ENCODE measurements around the gene TPM2.
"Not testable (repeated sequence)": the region's sequence is repeated elsewhere in the genome, so short reads cannot be mapped to it uniquely, and the experiment has no call there.

The TPM2 gene

DNA sequence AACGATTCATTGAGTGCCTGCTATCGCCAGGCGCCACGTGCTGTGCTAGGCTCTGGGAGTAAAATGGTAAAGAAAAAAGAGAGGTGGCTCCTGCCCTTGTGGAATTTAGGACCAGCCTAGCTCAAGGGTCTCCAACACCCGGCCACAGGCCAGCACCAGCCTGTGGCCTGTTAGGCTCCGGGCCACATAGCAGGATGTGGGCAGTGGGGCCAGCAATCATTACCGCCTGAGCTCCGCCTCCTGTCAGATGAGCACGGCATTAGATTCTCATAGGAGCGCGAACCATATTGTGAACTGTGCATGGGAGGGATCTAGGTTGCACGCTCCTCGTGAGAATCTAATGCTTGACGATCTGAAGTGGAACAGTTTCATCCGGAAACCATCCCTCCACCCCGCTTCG is 33.4 kb downstream of the TPM2 start:
- DNase-seq (ENCODE audit: low read depth in 2 of 2) = no peak

GRCh38 chr9:35653611-35654010 is 36.1 kb downstream of the TPM2 start:
- no peak for DNase-seq (ENCODE audit: low read depth in 2 of 2)

GRCh38 chr9:35652829-35653209 is 36.9 kb downstream of the TPM2 start:
- DNase-seq (ENCODE audit: low read depth in 2 of 2) = no peak

DNA sequence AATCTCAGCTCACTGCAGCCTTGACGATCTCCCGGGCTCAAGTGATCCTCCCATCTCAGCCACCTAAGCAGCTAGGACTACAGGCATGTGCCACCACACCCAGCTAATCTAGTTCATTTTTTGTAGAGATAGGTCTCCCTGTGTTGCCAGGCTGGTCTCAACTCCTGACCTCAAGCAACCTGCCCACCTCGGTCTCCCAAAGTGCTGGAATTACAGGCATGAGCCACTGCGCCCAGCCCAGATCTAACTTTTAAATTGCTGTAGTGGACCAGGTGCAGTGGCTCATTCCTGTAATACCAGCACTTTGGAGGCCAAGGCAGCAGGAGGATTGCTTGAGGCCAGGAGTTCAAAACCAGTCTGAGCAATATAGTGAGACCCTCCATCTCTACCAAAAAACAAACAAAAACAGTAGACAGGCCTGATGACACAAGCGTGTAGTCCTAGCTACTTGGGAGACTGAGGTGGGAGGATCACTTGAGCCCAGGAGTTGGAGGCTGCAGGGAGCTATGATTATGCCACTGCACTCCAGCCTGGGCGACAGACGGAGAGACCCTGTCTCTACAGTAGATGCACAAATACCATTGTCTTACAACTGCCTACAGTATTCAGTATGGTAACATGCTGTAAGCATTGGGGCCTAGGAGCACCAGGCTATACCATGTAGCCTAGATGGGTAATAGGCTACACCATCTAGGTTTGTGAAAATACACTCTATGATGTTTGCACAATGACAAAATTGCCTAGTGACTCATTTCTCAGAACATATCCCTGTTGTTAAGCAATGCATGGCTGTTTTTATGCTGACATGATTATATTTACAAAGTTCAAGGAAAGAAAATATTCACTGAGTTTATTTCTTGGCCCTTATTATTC is 37.5 kb downstream of the TPM2 start:
- no peak for DNase-seq (ENCODE audit: low read depth in 2 of 2)

DNA sequence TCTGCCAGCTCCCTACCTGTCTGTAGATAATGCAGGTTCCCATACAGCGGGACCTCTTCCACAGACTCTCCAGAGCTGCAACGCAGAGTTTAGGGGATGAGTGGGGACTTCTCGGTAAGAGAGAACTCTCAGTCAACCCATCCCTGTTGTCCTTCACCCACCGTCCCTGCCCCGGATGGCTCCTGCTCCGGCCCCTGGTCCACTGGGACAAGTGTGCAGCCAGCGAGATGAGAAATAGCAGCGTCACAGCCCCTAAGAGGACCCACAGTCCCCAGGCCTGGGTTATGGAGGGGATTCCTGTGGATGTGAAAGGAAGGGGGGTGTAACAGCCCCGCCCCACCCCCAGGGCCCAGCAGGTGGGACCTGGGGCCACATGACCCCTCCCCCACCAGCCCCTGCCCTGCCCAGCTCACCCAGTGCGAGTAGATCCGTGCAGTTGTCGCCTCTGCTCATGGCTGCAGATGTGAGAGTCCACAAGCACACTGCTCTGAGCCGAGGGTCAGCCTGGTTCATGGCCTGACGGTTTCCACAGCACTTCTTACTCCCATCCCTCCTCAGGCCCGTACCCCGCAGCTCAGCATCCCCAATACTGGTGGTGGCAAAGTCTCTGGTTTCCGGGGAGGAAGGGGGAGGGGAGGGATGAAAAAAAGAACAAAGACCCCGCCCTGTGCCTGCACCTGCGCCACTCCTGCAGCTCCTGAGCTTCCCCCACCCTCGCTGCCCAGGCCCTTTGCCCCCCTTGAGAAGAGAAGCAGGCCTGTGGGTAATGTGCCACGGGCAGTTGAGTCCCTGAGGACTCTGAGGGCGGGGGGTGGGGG is 39.2 kb downstream of the TPM2 start, which contains the start of gene SIT1:
TSS of gene SIT1 (minus strand) at position 591 of the 818 bp plus-strand sequence. CDS start at position 513, 78 bp downstream.
- no peak for DNase-seq (ENCODE audit: low read depth in 2 of 2)

DNA sequence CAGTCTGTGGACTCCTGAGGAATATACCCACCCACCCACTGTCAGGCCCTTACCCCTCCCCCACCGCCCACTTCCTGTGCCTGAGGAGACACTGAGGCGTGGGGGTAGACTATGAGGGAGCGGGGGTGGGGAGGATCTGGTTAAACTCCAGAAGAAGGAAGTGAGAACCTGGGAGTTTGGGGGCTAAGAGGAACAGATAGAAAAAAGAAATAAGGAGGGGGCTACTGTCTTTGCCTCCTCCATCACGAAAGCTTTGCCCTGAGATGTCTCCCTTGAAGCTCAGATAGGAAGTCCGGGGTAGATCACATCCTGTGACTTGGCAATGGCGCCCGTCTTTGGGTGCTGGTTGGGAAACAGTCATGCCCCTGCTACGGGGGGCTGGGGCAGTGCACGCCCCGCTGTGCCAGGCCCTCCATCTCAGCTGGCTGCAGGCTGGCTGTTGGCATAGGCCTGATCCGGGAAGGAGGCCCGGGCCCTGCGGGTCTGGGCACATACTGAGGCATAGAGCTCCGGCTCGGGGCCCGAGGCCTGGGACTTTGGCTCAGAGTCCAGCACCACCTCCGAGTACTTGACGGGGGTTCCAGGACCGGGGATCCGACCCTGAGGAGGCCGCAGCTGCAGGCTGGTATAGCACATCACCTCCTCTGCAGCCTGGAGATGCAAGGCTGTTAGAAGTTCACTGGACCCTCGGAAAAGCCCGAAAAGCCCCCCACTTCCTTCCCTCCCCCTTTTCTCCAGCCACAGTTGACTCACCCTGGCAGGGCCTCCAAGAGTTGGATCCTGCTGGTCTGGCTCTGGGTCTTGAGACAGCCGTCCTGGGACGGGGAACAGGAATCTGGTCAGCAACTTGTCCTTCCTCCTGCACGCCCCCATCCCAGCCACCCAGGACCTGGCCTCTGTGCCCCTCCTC is 40.0 kb downstream of the TPM2 start:
- DNase-seq (ENCODE audit: low read depth in 2 of 2) = no peak

DNA sequence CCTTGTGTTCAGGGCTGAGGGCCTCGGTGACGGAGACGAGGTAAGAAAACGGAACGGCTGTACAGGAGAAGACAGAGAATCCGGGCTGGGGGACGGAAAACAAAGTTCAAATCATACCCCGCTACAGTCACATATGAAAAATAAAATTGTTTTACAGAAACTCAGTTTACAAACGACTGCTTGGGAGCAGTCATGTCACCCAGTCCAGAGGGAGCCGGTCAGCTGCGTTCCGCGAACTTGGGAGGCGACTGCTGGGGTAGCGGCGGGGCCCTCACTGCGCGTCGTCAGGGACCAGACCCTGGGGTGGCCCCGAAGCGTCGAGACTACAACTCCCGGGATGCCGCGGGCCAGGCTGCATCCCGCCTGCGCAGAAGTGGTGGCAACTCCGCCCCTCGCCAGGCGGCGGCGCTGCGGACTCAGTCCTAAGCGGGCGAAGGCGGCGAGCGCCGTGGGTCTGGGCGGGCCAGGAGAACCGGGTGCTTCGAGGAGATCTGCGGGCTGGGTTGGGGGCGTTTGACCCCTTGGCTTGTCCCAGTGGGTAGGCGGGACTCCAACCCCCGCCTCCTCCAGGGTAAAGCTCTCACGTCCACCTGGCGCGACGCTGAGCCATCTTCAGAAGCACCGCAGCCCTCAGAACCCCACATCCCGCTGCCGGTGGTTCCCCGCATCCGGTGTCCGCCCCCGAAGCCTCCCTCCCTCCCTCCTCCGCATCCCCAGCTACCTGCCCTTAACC is 43.0 kb downstream of the TPM2 start:
- peak; percentile 64 to 66 for DNase-seq (ENCODE audit: low read depth in 2 of 2)

- DNase-seq (ENCODE audit: low read depth in 2 of 2) = no peak
These were observed 43.6 kb downstream of the TPM2 start for GRCh38 chr9:35646153-35646532.

DNA sequence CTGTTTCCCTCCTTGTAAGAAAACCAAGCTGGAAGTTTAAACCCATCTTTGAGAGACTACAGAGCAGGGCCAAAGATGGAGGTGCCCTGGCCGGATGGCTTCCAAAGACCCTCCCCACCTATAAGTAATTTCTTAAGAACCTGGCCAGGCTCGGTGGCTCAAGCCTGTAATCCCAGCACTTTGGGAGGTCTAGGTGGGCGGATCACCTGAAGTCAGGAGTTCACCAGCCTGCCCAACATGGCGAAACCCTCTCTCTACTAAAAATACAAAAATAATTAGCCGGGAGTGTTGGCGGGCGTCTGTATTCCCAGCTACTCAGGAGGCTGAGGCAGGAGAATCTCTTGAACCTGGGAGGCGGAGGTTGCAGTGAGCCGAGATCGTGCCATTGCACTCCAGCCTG is 44.0 kb downstream of the TPM2 start:
- DNase-seq (ENCODE audit: low read depth in 2 of 2) = not testable (repeated sequence)

DNA sequence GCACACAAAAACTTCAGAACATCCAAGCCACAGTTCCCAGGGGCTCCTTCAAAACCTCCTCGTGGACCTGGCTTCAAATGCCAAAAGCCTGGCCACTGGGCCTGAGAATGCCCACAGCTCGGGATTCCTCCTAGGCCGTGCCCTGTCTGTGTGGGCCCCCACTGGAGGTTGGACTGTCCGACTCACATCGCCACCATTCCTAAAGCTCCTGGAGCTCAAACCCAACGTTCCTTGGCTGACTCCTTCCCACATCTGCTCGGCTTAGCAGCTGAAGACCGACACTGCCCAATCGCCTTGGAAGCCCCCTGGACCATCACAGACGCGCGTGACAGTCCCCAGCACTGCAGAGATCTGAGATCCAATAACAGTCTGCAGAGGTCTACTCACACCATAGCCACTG is 46.7 kb downstream of the TPM2 start:
- no peak for DNase-seq (ENCODE audit: low read depth in 2 of 2)

- not testable (repeated sequence) for DNase-seq (ENCODE audit: low read depth in 2 of 2)
These were observed 48.2 kb downstream of the TPM2 start for GRCh38 chr9:35641478-35641877.

DNA sequence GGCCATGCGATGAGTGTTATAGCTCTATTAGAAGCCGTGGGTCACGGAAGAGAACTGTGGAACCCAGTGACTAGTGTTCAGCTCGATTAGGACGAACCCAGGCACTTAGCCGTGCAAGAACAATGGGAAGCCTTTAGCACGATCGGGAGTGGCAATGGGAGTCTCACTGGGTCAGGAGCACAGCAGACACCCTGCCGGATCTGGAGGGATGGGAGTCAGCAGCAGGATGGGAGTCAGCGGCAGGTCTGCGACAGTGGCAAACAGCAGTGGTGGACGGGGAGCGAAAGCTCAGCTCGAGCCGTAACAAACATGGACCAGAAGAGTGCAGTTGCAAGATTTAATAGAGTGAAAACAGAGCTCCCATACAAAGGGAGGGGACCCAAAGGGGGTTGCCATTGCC is 49.3 kb downstream of the TPM2 start:
- not testable (repeated sequence) for DNase-seq (ENCODE audit: low read depth in 2 of 2)

- DNase-seq (ENCODE audit: low read depth in 2 of 2) = no peak
These were observed 50.1 kb downstream of the TPM2 start for GRCh38 chr9:35639631-35640030.

- DNase-seq (ENCODE audit: low read depth in 2 of 2) = not testable (repeated sequence)
These were observed 50.5 kb downstream of the TPM2 start for GRCh38 chr9:35639225-35639624.

DNA sequence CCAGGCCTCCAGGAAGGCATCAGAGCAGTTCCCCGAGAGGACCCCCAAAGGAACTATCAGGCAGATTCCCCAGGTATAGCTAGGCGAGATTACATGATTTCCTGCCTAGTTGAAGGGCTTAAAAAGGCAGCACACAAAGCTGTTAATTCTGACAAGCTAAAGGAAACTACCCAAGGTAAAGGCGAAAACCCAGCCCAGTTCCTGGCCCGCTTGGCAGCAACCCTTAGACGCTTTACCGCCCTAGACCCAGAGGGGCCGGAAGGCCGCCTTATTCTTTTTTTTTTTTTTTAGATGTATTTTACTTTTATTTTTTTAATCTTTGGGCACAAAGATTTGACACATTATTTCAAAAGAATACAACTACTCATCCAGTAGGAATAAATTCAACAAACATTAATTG is 51.0 kb downstream of the TPM2 start:
- DNase-seq (ENCODE audit: low read depth in 2 of 2) = not testable (repeated sequence)

DNA sequence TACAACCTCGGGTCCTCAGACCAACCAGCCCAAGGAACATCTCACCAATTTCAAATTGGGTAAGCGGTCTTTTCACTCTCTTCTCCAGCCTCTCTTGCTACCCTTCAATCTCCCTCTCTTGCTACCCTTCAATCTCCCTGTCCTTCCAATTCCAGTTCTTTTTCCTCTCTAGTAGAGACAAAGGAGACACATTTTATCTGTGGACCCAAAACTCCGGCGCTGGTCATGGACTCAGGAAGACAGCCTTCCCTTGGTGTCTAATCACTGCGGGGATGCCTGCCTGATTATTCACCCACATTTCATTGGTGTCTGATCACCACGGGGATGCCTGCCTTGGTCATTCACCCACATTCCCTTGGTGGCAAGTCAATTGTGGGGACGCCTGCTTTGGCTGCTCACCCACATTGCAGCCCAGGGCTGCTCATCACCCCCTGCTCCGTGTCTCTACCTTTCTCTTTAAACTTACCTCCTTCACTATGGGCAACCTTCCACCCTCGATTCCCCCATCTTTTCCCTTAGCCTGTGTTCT is 52.2 kb downstream of the TPM2 start:
- DNase-seq (ENCODE audit: low read depth in 2 of 2) = not testable (repeated sequence)

GRCh38 chr9:35636877-35637246 is 52.9 kb downstream of the TPM2 start:
- DNase-seq (ENCODE audit: low read depth in 2 of 2) = not testable (repeated sequence)

DNA sequence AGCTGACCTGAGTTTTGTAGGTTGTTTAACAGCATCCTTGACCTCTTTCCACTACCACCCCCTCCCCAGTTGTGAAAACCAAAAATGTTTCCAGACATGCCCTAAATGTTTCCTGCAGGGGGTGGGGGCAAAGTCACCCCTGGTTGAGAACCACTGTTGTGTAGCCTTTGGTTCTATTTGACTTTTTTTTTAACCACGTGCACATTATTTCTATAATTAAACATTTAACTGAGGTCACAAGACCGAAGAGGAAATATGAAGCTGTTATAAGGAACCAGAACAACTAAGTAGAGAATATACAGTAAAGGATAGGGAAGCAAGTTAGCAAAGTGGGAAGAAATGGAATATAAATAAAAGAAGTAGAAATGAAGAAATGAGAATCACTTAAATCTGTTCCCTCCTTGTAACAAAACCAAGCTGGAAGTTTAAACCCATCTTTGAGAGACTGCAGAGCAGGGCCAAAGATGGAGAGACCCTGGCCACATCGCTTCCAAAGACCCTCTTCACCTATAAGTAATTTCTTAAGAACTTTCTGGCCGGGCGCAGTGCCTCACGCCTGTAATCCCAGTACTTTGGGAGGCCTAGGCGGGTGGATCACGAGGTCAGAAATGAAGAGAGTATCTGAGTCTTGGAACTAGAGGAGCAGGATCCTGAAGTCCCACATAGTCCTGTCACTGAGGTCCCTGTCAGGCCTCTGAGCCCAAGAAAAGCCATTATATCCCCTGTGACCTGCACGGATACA is 53.4 kb downstream of the TPM2 start:
- no peak for DNase-seq (ENCODE audit: low read depth in 2 of 2)

- no peak for DNase-seq (ENCODE audit: low read depth in 2 of 2)
These were observed 54.0 kb downstream of the TPM2 start for GRCh38 chr9:35635730-35636129.

All from fibroblast of skin of left quadriceps (primary cell).